Measurements from ENCODE around the gene BAX.

DNA sequence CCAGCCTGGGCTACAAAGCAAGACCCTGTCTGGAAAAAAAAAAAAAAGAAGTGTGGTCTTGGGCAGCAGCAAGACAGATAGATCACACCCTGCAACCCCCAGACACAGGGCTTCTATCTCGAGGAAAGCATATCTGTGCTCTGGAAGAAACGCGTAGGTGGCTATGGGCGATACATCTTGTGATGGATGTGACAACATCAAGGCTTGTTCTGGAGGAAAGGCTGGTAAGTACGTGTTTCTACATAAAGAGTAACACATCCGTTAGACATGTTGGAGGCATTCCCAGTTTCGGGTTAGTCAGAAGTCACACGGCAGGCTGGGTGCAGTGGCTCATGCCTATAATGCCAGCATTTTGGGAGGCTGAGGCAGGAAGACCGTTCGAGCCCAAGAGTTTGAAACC, 27.8 kb upstream of the BAX start:
- TF ChIP-seq EZH2 (conservative IDR thresholded peaks at IDR 0.05; ENCODE audit: low read depth, low read length) (no peak), POLR2AphosphoS5 (IDR thresholded peaks at IDR 0.05; ENCODE audit: low read depth, low read length) (no peak), PITX1 (CRISPR knock-in tag; IDR thresholded peaks at IDR 0.05) (no peak), NR2C2 (CRISPR knock-in tag; IDR thresholded peaks at IDR 0.05; ENCODE audit: borderline replicate concordance) (no peak), POLR2A (IDR thresholded peaks at IDR 0.05; ENCODE audit: insufficient read depth in 1 of 2, low read depth in 2 of 2, low read length in 2 of 2) (no peak), RAD21 (CRISPR knock-in tag; IDR thresholded peaks at IDR 0.05) (no peak)
- TF ChIP-seq, protein P1, sequence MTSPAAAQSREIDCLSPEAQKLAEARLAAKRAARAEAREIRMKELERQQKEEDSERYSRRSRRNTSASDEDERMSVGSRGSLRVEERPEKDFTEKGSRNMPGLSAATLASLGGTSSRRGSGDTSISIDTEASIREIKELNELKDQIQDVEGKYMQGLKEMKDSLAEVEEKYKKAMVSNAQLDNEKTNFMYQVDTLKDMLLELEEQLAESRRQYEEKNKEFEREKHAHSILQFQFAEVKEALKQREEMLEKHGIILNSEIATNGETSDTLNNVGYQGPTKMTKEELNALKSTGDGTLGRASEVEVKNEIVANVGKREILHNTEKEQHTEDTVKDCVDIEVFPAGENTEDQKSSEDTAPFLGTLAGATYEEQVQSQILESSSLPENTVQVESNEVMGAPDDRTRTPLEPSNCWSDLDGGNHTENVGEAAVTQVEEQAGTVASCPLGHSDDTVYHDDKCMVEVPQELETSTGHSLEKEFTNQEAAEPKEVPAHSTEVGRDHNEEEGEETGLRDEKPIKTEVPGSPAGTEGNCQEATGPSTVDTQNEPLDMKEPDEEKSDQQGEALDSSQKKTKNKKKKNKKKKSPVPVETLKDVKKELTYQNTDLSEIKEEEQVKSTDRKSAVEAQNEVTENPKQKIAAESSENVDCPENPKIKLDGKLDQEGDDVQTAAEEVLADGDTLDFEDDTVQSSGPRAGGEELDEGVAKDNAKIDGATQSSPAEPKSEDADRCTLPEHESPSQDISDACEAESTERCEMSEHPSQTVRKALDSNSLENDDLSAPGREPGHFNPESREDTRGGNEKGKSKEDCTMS (CRISPR knock-in tag; conservative IDR thresholded peaks at IDR 0.05): no peak
- TF ChIP-seq, protein P2, sequence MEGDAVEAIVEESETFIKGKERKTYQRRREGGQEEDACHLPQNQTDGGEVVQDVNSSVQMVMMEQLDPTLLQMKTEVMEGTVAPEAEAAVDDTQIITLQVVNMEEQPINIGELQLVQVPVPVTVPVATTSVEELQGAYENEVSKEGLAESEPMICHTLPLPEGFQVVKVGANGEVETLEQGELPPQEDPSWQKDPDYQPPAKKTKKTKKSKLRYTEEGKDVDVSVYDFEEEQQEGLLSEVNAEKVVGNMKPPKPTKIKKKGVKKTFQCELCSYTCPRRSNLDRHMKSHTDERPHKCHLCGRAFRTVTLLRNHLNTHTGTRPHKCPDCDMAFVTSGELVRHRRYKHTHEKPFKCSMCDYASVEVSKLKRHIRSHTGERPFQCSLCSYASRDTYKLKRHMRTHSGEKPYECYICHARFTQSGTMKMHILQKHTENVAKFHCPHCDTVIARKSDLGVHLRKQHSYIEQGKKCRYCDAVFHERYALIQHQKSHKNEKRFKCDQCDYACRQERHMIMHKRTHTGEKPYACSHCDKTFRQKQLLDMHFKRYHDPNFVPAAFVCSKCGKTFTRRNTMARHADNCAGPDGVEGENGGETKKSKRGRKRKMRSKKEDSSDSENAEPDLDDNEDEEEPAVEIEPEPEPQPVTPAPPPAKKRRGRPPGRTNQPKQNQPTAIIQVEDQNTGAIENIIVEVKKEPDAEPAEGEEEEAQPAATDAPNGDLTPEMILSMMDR (CRISPR knock-in tag; IDR thresholded peaks at IDR 0.05): no peak
- TF ChIP-seq, protein P3, sequence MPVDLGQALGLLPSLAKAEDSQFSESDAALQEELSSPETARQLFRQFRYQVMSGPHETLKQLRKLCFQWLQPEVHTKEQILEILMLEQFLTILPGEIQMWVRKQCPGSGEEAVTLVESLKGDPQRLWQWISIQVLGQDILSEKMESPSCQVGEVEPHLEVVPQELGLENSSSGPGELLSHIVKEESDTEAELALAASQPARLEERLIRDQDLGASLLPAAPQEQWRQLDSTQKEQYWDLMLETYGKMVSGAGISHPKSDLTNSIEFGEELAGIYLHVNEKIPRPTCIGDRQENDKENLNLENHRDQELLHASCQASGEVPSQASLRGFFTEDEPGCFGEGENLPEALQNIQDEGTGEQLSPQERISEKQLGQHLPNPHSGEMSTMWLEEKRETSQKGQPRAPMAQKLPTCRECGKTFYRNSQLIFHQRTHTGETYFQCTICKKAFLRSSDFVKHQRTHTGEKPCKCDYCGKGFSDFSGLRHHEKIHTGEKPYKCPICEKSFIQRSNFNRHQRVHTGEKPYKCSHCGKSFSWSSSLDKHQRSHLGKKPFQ (CRISPR knock-in tag; IDR thresholded peaks at IDR 0.05; ENCODE audit: insufficient replicate concordance): no peak
- TF ChIP-seq, protein P4, sequence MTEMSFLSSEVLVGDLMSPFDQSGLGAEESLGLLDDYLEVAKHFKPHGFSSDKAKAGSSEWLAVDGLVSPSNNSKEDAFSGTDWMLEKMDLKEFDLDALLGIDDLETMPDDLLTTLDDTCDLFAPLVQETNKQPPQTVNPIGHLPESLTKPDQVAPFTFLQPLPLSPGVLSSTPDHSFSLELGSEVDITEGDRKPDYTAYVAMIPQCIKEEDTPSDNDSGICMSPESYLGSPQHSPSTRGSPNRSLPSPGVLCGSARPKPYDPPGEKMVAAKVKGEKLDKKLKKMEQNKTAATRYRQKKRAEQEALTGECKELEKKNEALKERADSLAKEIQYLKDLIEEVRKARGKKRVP (CRISPR knock-in tag; IDR thresholded peaks at IDR 0.05): no peak
- TF ChIP-seq, protein P5, sequence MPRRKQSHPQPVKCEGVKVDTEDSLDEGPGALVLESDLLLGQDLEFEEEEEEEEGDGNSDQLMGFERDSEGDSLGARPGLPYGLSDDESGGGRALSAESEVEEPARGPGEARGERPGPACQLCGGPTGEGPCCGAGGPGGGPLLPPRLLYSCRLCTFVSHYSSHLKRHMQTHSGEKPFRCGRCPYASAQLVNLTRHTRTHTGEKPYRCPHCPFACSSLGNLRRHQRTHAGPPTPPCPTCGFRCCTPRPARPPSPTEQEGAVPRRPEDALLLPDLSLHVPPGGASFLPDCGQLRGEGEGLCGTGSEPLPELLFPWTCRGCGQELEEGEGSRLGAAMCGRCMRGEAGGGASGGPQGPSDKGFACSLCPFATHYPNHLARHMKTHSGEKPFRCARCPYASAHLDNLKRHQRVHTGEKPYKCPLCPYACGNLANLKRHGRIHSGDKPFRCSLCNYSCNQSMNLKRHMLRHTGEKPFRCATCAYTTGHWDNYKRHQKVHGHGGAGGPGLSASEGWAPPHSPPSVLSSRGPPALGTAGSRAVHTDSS (CRISPR knock-in tag; conservative IDR thresholded peaks at IDR 0.05): no peak
- TF ChIP-seq, protein P6, sequence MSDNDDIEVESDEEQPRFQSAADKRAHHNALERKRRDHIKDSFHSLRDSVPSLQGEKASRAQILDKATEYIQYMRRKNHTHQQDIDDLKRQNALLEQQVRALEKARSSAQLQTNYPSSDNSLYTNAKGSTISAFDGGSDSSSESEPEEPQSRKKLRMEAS (IDR thresholded peaks at IDR 0.05): no peak
